GM19240 (cell line): ENCODE measurements around the gene KRT28.
"Not testable (repeated sequence)": the region's sequence is repeated elsewhere in the genome, so short reads cannot be mapped to it uniquely, and the experiment has no call there.

Experiments
- DNase-seq: peaks from one replicate; pipeline ENCODE4 v3.0.0; 2011; ENCODE audit warnings: low spot score; ENCODE audit not compliant: insufficient read length

Gene KRT28

GRCh38 chr17:40779181-40779909 is 20.4 kb downstream of the KRT28 start:
- no peak for DNase-seq

GRCh38 chr17:40778461-40778860 is 21.3 kb downstream of the KRT28 start:
- DNase-seq, result no peak

DNA sequence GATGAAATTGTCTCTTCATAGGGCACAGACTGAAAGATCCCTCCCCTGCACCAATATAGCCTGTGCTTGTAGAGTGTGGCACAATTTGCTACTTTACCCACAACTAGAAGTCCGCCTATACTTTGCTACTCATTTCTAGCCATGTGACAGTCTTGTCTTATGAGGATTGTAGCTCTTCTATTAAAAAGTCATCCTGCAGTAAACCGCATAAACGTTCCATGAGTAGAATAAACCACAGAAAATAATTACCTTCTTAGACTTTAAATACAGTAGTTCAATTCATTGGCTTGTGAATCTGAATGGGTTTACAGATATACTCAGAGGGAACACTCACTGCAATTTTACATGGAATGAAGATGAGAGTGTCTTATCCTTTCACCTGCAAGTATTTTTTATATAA is 21.8 kb downstream of the KRT28 start:
- DNase-seq, result no peak

GRCh38 chr17:40777459-40777858 is 22.3 kb downstream of the KRT28 start:
- no peak for DNase-seq

- DNase-seq, result no peak
Observed at GRCh38 chr17:40775945-40776344, 23.8 kb downstream of the KRT28 start.

DNA sequence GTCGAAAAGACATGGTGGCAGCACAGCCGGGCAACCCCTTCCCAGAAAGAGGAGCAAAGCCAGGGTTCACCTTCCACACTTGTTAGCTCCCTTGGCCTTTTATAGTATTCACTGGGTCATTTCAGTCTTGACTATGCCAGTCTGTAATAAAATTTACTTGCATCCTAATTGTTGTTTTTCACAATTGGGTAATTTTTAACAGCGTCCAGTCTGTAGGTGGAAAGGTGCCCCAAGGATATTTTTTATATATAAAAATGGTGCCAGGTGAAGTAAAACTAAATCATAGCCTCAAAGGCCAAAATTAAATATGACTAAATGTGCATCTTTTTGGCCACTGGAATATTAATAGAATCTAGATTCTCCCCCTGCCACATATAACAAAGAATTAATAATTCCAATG is 27.7 kb downstream of the KRT28 start, which contains the start of gene KRT26:
TSS of gene KRT26 (minus strand) at position 101 of the 400 bp plus-strand sequence. CDS start at position 13, 88 bp downstream.
- DNase-seq, result no peak

- no peak for DNase-seq
Observed at GRCh38 chr17:40765657-40766056, 34.1 kb downstream of the KRT28 start.

- no peak for DNase-seq
Observed at GRCh38 chr17:40763752-40764151, 36.0 kb downstream of the KRT28 start.

GRCh38 chr17:40760105-40761016 is 39.4 kb downstream of the KRT28 start:
- no peak for DNase-seq

- no peak for DNase-seq
Observed at GRCh38 chr17:40755231-40755630, 44.5 kb downstream of the KRT28 start, which contains the start of gene KRT25. KRT25 (minus strand) TSS chr17:40755331; CDS start chr17:40755271, 60 bp downstream.

DNA sequence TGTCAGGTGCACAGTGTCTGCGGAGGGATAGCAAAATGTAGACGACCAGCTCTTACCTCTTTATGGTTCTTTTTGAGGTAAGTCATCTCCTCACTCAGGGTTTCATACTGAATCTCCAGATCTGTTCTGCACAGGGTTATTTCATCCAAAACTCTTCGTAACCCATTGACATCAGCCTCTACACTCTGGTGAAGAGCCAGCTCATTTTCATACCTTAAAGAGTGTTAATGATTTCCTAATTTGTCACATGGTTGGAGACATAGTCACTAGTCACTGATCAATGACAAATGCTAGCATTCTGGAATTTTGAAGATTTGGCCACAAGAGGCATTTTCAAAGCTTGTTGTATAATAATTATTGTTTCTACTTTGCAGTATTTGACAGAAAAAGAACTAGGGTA is 46.0 kb downstream of the KRT28 start:
- no peak for DNase-seq

- no peak for DNase-seq
Observed at GRCh38 chr17:40751065-40751464, 48.7 kb downstream of the KRT28 start.

- no peak for DNase-seq
Observed at GRCh38 chr17:40750391-40750790, 49.4 kb downstream of the KRT28 start.

- DNase-seq, result not testable (repeated sequence)
Observed at GRCh38 chr17:40748666-40749065, 51.1 kb downstream of the KRT28 start.
